Right renal pelvis (tissue), 4 donors: ENCODE data around the gene AUTS2. TPM values are rescaled to one million over a fixed set of nuclear protein-coding genes. Genes with fewer than 3 reads are reported as not detected.
A peak's percentile ranks its signal among the peaks of the same experiment; 100 is the strongest.

Experiments used
- DNase-seq, 4 donors: peaks; one replicate each; pipeline ENCODE4 v3.0.0-alpha.2; 2013; ENCODE audit warnings: low read depth in 4 of 4, low spot score in 3 of 4, missing footprints in 1 of 4
- polyA plus RNA-seq, 4 donors: library from polyadenylated mRNA; unstranded; fragments of 120-200 nt; gene quantifications; one replicate each; pipeline ENCODE4 v1.2.1, GENCODE V29; 2013; ENCODE audit not compliant: insufficient read length in 4 of 4

AUTS2 gene
- polyA plus RNA-seq, 4 donors: 67.5 to 85.6 (median 76.0) TPM

DNA sequence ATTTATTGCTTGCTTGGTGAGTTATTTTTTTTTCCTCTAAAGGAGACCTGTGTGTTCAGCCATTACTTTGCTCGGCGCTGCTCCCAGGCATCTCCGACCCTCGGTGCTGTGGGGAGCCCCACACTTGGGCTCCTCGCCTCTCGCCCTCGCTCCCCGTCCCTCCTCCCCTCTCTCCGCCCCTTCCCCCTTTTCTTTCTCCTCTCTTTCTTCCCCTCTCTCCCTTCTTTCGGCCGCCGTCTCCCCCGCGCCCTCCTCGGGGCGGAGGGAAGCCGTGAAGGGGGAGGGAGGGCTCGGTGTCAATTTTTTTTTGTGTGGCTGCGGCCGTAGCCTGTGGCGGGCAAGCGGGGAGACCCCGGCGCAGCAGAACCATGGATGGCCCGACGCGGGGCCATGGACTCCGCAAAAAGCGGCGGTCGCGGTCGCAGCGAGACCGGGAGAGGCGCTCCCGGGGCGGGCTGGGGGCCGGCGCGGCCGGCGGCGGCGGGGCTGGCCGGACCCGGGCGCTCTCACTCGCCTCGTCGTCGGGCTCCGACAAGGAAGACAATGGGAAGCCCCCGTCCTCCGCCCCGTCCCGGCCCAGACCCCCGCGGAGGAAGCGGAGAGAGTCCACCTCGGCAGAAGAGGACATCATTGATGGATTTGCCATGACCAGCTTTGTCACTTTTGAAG is 1.1 kb downstream of the AUTS2 start:
- DNase-seq: peak in 2 of 4 donors; percentile 44 to 53

DNA sequence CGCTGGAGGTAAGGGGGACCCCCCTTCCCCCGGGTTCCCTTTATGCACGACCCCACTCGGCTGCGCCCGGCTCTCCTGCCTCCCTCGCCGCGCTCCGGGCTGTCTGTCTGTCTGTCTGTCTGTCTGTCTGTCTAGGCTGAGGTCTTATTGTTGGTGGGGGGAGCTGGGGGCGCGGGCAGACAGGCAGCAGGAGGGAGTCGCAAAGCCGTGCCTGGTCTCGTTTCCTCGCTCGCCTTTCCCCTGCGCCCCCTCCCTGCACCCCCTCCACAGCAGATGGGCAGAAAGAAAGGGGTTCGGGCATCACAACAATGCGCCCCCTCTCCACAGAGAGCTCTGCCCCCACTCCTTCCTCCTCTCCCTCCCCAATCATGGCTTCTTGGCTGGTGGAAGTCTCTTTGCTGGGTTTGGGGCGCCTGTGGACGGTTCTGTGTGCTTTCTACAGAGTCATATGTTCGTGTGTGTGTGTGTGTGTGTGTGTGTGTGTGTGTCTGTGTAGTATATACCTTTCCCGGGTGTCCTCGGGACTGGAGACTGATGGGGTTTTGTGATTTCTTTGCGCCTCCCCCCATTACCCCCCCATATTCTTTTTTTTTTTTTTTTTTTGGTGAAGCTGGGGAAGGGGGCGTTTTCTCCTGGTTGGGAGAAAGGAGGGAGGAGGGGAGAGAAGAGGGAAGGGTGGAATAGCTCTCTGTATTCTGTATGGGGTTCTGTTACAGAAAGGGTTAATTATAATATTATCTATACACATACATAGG is 1.9 kb downstream of the AUTS2 start:
- DNase-seq: no peak

DNA sequence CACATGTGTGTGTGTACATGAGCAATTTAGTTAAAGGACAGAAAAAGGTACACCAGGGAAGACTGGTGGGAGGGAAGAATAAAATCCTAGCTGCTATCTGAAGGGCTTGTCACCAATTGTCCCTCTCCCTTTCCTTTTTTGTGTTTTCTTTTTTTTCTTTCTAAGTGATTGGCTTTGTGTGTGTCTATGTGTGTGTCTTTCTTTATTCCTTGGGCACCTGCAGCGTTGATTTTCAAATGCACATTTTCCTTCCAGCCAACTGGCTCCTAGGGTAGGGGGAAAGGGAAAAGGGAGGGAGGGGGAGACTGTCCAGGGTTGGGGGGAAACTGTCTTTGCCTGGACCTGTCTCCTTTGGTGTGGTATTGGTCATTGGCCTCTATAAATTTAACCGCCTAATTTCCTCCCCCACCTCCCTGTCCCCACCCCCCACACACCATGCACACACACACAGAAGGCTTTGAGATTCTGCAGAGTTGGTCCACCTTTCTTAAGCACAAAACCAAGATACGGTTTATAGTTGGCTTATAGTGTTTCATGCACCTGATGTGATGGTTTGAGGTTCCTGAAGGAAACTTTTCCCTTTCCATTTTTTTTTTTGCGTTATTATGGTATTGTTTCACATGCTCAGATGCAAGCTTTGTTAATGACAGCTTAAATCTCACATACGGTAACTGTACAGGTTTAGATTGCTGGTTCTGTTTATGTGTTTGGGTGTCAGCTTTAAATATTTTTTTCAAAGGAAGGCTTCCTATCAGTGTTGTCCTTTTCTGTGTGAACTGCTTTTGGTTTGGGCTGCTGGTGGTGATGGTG is 2.6 kb downstream of the AUTS2 start:
- no peak for DNase-seq

DNA sequence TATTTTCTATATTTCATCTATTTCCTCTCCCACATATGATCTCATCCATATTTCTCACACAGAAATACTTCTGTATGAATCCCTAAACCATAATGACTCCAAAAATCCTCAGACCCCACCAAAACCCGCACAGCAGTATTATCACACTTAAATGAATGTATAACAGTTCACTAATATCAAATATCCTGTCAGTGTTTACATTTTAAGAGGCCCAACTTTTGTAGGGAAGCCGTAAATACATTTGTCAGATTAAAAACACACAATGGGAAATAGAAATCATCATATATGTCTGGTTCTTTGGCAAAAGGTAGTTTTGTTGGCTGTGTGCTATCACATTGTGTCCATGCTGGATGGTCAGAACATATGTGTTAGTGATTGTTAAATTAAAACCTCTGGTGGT is 4.2 kb downstream of the AUTS2 start:
- DNase-seq: no peak

DNA sequence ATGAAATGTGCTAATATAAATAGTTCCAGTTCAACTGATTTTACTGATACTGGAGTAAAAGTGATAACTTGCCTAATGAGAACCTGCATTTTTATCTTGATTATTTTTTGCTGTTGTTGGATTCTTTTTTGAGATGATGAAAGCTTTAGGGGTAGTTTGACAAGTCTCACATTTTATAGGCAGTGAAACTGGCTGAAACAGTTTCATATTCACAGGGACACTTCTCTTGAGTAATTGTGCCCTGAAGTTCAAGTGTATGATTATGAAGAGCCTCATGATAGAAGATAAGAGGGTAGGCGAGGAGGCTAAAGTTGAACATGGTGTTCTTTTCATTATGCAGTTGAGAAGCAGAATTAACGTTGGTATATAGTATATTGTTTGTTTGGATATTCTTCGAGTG is 5.1 kb downstream of the AUTS2 start:
- no peak for DNase-seq

DNA sequence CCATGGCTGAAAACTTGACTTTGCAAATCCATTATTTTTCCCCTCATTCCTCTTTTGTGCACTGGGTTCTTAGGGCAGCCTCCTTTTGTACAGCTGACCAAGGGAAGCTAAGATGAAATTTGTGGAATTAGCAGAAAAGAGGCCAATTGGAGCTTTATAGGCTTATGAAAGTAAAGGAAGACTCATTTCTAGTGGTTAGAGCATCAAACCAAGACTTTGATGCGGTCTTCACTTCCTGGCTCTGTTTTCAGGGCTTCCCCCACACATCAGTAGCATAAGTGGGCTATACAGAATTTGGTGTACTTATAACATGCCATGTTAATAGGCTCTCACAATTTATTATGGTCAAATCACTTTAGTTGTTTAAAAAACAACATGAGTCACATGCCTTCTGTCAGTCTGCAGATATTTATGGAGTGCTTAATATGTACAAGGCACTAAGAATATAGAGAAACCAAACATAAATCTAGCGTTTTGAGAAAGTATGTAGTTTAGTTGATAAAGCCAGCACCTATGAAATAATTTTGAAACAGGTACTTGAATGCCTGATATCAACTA is 5.7 kb downstream of the AUTS2 start:
- DNase-seq: no peak

DNA sequence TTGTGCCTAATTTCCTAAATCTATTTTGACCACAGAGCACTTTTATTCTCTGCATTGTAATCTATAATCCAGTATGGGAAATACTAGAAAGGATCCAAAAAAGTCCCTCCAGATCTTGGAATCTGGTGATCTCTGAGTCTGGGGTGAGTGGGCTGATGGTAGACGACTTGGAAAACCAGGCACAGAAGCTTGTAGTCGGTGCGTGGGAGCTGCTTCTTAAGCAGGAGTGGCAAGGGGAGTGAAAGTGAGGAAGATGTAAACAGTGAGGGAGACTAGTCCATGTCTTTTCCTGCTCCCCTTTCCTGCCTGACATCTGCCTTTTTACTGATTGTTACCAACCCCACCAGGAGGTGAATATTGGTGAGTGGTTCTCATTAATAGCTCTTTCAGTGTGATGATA is 6.8 kb downstream of the AUTS2 start:
- DNase-seq: no peak

DNA sequence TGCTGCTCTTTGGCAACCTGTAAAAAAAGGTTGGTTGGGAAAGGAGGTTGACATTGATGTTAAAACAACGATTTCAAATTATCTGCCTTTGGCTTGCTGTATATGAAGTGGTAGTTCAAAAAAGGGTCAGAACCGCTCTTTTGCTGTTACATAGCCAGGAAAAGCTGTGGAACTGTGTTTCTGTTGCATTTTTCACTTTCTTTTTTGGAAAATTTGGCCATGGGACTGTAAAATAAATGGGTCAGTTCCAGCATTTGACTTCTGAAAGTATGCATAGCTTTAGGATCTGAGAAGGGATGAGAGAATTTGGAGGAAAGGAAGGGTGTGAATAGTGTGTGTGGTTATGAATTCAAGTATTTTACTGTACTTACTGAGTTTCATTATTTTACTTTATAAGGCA is 7.3 kb downstream of the AUTS2 start:
- DNase-seq: no peak

DNA sequence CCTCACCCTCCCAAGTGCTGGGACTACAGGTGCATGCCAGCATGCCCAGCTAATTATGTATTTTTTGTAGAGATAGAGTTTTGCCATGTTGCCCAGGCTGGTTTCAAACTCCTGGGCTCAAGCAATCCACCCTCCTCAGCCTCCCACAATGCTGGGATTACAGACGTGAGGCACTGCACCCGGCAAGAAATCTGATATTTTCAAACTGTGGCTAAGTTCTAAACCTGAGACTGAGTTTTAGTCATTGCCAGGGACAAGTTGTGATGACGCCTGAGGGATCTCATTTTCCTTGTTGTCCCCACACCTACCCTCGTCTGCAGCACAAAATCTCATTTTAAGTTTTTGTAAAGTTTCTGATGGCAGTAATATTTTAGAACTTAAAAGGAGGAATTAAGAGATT is 9.8 kb downstream of the AUTS2 start:
- no peak for DNase-seq

DNA sequence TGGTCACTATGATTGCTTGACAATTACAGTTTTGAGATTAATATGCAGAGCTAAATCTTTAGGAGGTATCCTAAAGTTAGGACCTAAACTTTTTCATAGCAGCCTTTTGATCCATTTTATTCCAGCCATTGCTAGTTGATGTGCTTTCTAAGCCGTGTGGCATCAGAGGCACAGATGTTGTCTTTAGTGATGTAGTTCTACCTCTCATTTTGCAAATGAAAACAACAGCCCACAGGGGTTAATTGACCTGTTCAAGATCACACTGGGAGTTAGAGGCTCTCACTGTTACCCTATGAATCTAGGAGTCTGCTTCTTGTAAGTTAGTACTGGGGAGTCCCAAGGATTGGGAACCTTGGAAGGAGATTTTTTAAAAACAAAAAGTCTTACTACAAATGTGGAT is 10.6 kb downstream of the AUTS2 start:
- no peak for DNase-seq

DNA sequence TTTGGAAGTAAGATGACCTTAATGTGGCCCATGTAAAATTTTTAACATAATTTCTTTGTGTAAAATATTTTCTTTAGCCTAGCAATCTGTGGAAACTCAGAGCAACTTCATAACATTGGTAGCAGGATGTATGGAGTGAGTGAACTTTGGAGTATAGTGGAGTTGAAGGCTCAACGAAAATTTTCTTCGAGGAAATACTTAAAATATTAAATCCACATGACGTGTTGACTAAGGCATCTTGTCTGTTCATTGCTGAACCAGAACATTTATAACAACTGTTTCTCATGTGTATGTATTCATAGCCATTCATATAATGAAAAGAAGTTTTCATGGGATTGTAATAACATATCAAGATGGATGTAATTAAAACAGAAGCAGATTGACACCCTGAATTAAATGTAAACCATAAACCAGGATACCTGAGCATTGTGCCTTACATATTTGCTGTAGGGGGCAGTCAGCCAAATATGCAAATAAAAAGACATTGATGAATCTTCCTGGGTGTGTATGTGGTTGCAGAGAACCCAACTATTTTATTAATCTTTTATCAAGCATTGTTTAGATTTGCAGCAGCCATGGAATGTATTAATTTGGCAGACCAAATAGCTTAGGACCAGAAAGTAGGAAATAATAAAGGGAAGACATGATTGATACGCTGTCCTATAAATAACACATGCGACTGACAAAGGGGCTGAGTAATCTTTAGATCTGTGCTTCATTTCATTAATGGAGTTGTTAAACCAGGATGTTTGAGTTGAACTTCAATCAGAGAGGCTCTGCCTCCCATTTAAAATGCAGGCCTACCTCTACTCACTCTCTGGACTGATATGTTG is 11.5 kb downstream of the AUTS2 start:
- DNase-seq: no peak

DNA sequence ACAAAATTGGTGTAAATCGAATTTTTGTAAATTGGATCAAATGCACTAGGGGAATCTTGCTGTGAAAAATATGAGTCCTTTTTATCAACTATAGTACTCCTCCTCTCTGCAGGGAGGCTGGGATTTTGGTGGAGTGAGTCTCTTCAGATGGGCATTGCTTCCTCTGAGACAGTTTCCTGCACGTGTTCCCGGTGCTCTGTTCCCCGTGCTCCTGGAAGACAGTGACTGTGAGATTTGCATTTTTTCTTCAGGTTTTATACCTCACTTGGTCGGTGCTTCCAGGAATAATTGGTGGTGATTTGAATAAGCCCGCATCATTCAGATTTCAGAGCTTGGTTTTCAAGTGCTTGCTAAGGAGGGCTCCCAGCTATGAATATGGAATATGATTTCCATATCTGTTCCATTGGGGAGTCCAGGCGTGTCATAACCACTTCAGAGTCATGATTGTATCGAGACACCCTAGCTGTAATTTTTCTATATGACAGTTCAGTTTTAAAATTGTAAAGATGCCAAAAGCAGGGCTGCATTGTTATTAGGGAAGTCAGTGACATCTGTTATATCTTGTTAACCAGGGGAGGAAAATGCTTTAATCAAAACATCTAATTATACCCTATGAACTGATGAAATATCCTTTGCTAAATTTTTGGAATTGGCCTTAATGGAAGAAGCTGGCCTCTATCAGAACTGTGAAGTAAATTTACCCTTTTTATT is 12.3 kb downstream of the AUTS2 start:
- DNase-seq: no peak

DNA sequence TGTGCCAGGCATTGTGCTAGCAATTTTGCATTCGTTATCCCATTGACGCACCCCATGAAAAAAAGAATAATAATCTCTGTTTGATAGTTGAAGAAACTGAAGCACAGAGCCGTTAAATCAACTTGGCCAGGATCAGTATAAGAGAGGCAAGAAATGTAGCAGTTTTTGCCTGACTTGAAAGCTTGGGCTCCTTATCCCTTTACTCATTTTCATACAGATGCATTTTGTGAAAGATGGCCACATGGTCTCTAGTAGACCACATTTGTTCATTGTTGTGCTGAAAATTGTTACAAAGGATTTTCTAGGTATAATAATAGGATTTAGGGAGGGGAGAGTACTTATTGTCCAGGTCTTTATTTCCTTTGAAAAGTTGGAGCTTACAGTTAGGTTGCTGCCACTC is 14.7 kb downstream of the AUTS2 start:
- no peak for DNase-seq

DNA sequence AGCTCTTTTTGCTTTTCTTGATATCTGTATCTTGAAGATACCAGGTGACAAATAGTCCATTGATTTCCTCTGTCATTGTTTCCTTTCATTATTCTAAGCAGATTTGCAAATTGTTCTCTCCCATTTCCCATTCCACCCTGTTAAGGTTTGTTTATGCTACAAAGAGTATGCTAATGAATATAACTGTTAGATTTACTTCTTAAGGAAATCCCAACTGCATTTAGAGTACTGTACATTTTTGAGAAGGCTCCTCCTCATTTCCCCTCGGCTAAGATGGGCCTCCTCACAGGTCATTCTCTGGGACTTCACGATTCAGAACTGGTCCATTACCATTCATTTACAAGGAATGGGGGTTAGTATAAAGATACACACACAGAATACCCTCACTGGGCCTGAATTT is 15.6 kb downstream of the AUTS2 start:
- no peak for DNase-seq

DNA sequence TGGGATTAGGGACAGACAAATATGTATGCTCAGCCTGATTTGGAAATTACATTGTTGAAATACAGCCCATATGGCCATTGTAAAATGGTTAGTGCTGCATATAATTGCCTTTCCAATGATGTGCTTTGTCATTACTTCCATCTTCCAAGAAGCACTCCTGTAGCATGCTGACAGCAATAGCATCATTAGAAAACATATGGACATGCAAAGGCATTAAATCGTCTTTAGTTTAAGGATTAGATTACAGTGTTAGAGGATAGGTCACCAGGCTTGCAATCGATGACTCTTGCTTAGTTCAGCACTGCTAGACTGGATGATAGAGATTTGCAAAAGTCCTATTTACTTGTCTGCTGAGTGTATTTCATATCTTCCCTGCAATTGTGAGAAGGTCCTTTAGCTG is 17.4 kb downstream of the AUTS2 start:
- DNase-seq: no peak

DNA sequence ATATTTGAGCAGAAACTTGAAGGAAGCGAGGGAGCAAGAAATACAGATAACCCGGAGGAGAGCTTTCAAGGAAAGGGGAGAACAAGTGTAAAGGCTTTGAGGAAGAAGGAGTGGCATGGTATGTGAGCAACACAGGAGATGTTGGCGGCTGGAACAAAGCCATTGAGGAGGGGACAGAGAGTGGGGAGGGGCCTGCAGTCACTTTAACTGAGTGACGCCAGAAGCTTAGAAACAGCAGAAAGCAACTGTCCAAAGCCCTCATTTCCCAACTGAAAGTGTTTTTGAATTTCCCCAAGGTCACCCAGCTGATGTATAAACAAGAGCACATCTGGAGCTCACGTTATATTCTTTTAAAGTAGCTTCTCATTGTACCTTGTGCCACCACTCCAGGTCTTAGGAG is 19.1 kb downstream of the AUTS2 start:
- DNase-seq: no peak

DNA sequence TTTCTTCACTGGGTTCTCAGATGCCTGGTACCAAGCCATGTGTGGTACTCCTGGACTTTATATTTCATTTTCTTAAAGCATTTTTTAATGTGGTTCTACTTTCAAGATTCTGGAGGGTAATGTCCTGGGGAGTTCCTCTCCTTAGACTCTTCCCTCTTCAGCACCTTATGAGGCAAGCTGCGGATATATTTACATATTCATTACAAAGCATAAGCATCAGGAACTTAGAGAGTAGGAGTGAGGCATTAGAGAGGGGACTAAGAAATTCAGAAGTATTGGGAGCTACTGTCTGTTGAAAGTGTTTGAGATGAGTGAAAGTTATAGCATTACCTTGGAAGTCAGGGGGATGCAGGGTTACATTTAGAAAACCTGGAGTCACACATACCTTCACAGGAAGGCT is 20.8 kb downstream of the AUTS2 start:
- no peak for DNase-seq

DNA sequence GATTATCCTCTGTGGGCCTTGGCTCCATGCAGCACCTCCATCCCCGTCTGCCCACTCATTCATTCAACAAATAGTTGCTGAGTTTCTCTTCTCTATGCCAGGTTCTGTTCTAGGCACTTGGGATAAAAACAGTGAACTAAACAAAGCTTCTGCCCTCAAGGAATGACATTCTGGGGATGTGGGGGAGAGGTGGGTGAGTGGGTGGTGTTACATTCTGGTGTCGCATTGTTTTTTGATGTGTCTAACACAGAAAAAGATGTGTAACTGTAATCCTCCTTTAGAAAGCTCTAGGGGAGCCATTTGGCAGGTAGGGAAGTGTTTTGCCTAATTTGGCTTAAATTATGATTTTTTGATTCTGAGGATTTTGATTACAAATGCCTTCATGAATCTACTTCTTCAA is 21.4 kb downstream of the AUTS2 start:
- DNase-seq: no peak

DNA sequence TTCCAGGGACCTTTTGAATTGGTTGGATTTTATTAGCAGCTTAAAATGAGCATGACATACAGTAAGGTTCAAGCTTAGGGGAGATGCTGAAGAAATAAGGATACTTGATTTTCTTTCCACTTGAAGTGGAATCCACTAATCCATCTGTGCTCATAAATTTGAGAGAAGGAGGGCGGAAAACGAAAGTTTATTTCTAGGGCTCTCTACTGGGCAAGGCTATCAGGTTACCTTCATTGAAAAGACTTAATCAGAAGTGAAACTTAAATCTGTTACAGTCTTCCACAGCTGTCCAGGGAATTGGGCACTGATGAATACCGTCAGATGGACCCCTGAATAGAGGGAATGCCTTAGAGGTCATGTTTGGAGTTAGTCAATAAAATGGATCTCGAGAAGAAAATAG is 21.8 kb downstream of the AUTS2 start:
- DNase-seq: no peak

DNA sequence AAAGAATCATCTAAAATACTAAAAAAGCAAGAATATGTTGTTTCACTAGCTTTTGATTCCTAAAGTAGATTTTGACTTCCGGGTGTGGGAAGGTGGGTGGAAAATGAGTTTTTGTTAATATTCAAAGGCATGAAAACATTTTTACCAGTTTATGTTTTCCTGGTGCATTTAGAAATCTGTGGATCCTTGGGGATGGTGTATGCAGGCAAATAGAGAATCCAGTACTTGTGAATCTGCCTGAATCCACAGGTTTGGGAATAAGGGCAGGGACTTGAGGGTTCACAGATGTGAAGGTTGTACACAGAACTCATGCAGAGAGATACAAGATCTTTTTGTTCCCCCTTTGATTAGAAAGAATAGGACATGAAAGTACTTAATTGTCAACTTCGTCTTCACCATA is 22.4 kb downstream of the AUTS2 start:
- DNase-seq: no peak
